GM23338 (cell line): ENCODE measurements around the gene GORAB. TPM values are rescaled to one million over a fixed set of nuclear protein-coding genes. Genes with fewer than 3 reads are reported as not detected.

Experiments
- ATAC-seq: fragments of 200-7000 bp; cut with Tn5 transposase; 3 replicates; pipeline ENCODE4 v1.9.1; 2020
- DNase-seq: peaks from one replicate; pipeline ENCODE4 v3.0.0-alpha.2; 2015; ENCODE audit warnings: low spot score
- H2AFZ ChIP-seq: fragments of 200-600 bp; sonication (generic); 2 replicates; pipeline ENCODE4 v1.8.0; 2016; ENCODE audit warnings: antibody characterized with exemption, mild to moderate bottlenecking, moderate library complexity
- H3F3A ChIP-seq: fragments of 200-600 bp; sonication (generic); replicated peaks from 2 replicates; pipeline ENCODE4 v1.8.0; 2017; ENCODE audit warnings: antibody characterized with exemption, mixed run types, low read depth
- H3K27ac ChIP-seq: fragments of 200-600 bp; sonication (generic); 2 replicates; pipeline ENCODE4 v1.6.1; 2016; ENCODE audit warnings: low read depth
- H3K27me3 ChIP-seq: fragments of 200-600 bp; sonication (generic); 2 replicates; pipeline ENCODE4 v1.8.0; 2016; ENCODE audit warnings: mild to moderate bottlenecking, mixed run types, moderate library complexity; ENCODE audit not compliant: insufficient read depth
- H3K36me3 ChIP-seq: fragments of 200-600 bp; sonication (generic); 2 replicates; pipeline ENCODE4 v1.8.0; 2016; ENCODE audit warnings: mild to moderate bottlenecking; ENCODE audit not compliant: insufficient read depth
- H3K4me1 ChIP-seq: fragments of 200-600 bp; sonication (generic); 2 replicates; pipeline ENCODE4 v1.8.0; 2016; ENCODE audit warnings: mild to moderate bottlenecking, moderate library complexity; ENCODE audit not compliant: insufficient read depth
- H3K4me2 ChIP-seq: fragments of 200-600 bp; sonication (generic); 2 replicates; pipeline ENCODE4 v1.7.1; 2017; ENCODE audit warnings: mixed run types
- H3K4me3 ChIP-seq: fragments of 200-600 bp; sonication (generic); 2 replicates; pipeline ENCODE4 v1.6.1; 2016; ENCODE audit warnings: mixed run types
- H3K79me2 ChIP-seq: fragments of 200-600 bp; sonication (generic); replicated peaks from 2 replicates; pipeline ENCODE4 v1.8.0; 2017; ENCODE audit warnings: mild to moderate bottlenecking; ENCODE audit not compliant: insufficient read depth
- H3K9me2 ChIP-seq: fragments of 200-600 bp; sonication (generic); 2 replicates; pipeline ENCODE4 v1.8.0; 2017; ENCODE audit not compliant: insufficient read depth
- H4K20me1 ChIP-seq: fragments of 200-600 bp; sonication (generic); replicated peaks from 2 replicates; pipeline ENCODE4 v1.8.0; 2017; ENCODE audit warnings: mild to moderate bottlenecking; ENCODE audit not compliant: insufficient read depth
- H3K27ac Mint-ChIP-seq: 2 replicates; pipeline ENCODE4 v1.8.0; 2020; ENCODE audit warnings: inconsistent platforms, mild to moderate bottlenecking, moderate library complexity, mixed read lengths
- H3K27me3 Mint-ChIP-seq: 3 replicates; pipeline ENCODE4 v1.8.0; 2022; ENCODE audit warnings: low read depth, mild to moderate bottlenecking, moderate library complexity, mixed read lengths, inconsistent platforms; ENCODE audit not compliant: insufficient read depth, poor library complexity
- H3K36me3 Mint-ChIP-seq: 3 replicates; pipeline ENCODE4 v1.8.0; 2021; ENCODE audit warnings: low read depth, mild to moderate bottlenecking, inconsistent platforms, moderate library complexity, mixed read lengths
- H3K4me1 Mint-ChIP-seq: 3 replicates; pipeline ENCODE4 v1.8.0; 2020; ENCODE audit warnings: mild to moderate bottlenecking, inconsistent platforms, mixed read lengths
- H3K4me3 Mint-ChIP-seq: 3 replicates; pipeline ENCODE4 v1.8.0; 2021; ENCODE audit warnings: moderate library complexity, mild to moderate bottlenecking, inconsistent platforms, mixed read lengths
- H3K9me3 Mint-ChIP-seq: 3 replicates; pipeline ENCODE4 v1.8.0; 2020; ENCODE audit warnings: moderate library complexity, mild to moderate bottlenecking, inconsistent platforms, mixed read lengths
- CTCF ChIP-seq, 2 experiments: fragments of 200-600 bp in 1 of 2; sonication (generic) in 1 of 2; conservative IDR thresholded peaks; 2 replicates each; pipeline versions ENCODE4 v1.5.1 to v1.6.1; 2016 to 2017; ENCODE audit warnings: antibody characterized with exemption in 2 of 2, low read depth in 2 of 2, mild to moderate bottlenecking in 2 of 2, moderate library complexity in 1 of 2
- EZH2phosphoT487 ChIP-seq: fragments of 200-600 bp; sonication (generic); IDR thresholded peaks from one replicate; pipeline ENCODE4 v1.8.1; 2018; ENCODE audit warnings: antibody characterized with exemption; ENCODE audit not compliant: unreplicated experiment
- JUNB ChIP-seq: IDR thresholded peaks from one replicate; pipeline ENCODE4 v1.6.1; 2016; ENCODE audit warnings: antibody characterized with exemption; ENCODE audit not compliant: unreplicated experiment
- POLR2AphosphoS5 ChIP-seq: IDR thresholded peaks from 2 replicates; pipeline ENCODE4 v1.6.1; 2016; ENCODE audit warnings: antibody characterized with exemption, low read depth
- REST ChIP-seq: IDR thresholded peaks from one replicate; pipeline ENCODE4 v1.6.1; 2018; ENCODE audit warnings: antibody characterized with exemption; ENCODE audit not compliant: unreplicated experiment
- ZNF114 ChIP-seq: fragments of 250-450 bp; sonication (Bioruptor Pico); IDR thresholded peaks from 2 replicates; pipeline ENCODE4 v1.5.0; 2020; ENCODE audit warnings: mild to moderate bottlenecking, moderate library complexity
- ZNF331 ChIP-seq: fragments of 250-450 bp; sonication (Bioruptor Pico); IDR thresholded peaks from 2 replicates; pipeline ENCODE4 v1.5.0; 2020; ENCODE audit warnings: low read depth, mild to moderate bottlenecking, moderate library complexity
- polyA plus RNA-seq: library from polyadenylated mRNA; unstranded; fragments of >200 nt; fragmentation: Nextera tagmentation; extraction: Ambion mirVana; gene quantifications from 2 replicates; pipeline ENCODE4 v1.2.1, GENCODE V29; 2016
- total RNA-seq: library from RNA; depleted of rRNA; stranded (reverse); fragments of >200 nt; shearing (Covaris generic); gene quantifications from 2 replicates; pipeline ENCODE4 v1.2.3, GENCODE V29; 2014
- TF ChIP-seq, protein P1 (sequence below): IDR thresholded peaks from 2 replicates; pipeline ENCODE4 v1.6.1; 2016; ENCODE audit warnings: antibody characterized with exemption

Gene GORAB
- total and polyA plus RNA-seq, 2 experiments from 2014 or later, result 10.4 to 21.1 TPM

DNA sequence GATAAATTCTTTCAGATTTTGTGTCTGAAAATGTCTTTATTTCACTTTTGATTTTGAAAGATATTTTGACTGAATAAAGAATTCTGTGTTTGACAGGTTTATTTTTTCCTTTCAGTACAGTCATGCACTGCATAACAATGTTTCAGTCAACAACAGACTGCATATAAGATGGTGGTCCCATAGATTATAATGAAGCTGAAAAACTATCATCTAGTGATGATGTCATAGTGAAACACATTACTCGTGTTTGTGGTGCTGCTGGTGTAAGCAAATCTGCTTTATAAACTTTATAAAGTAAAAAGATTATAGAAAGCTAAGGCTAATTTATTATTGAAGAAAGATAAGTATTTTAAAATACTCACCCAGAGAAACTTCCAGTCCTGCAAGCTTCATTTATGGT lies 66.7 kb downstream of the GORAB start (continued):
- TF ChIP-seq JUNB (no peak), CTCF (conservative IDR thresholded peaks at IDR 0.05; ENCODE audit: low read depth in 2 of 2) (no peak)

- H3K4me2 ChIP-seq, result no peak overlapping the region
- H3K79me2 ChIP-seq, result no peaks in the 10 kb centered on the region
- Mint-ChIP-seq H3K4me3 (no peak overlapping the region), H3K9me3 (peaks cover 34% of the 10 kb centered on the region), H3K27ac (no peak overlapping the region), H3K27me3 (no peaks in the 10 kb centered on the region), H3K4me1 (no peaks in the 10 kb centered on the region), H3K36me3 (peaks cover 24% of the 10 kb centered on the region)
- H3K27ac ChIP-seq, result no peak overlapping the region
- no peak overlapping the region for H3K4me3 ChIP-seq
- H3F3A ChIP-seq, result no peaks in the 10 kb centered on the region
- H3K9me2 ChIP-seq, result no peaks in the 10 kb centered on the region
- DNase-seq (no peak), ATAC-seq (no peak)
- H3K4me1 ChIP-seq, result no peaks in the 10 kb centered on the region
- no peak for TF ChIP-seq REST
- no peak for TF ChIP-seq EZH2phosphoT487
- no peak for TF ChIP-seq ZNF114 (CRISPR knock-in tag)
- TF ChIP-seq JUNB, result no peak
- TF ChIP-seq POLR2AphosphoS5, result no peak
- no peak for TF ChIP-seq ZNF331 (CRISPR knock-in tag)
- TF ChIP-seq, protein P1, sequence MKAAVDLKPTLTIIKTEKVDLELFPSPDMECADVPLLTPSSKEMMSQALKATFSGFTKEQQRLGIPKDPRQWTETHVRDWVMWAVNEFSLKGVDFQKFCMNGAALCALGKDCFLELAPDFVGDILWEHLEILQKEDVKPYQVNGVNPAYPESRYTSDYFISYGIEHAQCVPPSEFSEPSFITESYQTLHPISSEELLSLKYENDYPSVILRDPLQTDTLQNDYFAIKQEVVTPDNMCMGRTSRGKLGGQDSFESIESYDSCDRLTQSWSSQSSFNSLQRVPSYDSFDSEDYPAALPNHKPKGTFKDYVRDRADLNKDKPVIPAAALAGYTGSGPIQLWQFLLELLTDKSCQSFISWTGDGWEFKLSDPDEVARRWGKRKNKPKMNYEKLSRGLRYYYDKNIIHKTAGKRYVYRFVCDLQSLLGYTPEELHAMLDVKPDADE, result no peak
- no peak for TF ChIP-seq CTCF (conservative IDR thresholded peaks at IDR 0.05; ENCODE audit: low read depth in 2 of 2)
- H3K36me3 ChIP-seq, result no peaks in the 10 kb centered on the region; the same call in 1 of the 2 replicates
- no peaks in the 10 kb centered on the region for H3K27me3 ChIP-seq
- H2AFZ ChIP-seq, result no peak overlapping the region
- no peaks in the 10 kb centered on the region for H4K20me1 ChIP-seq
Measured at GRCh38 chr1:170599033-170599432, 67.1 kb downstream of the GORAB start.
